ENCODE measurements around the gene CRHR1. TPM values are rescaled to one million over a fixed set of nuclear protein-coding genes. Genes with fewer than 3 reads are reported as not detected.

CRHR1 gene
- total RNA-seq, 2 donors from 2014 or later, result not detected

DNA sequence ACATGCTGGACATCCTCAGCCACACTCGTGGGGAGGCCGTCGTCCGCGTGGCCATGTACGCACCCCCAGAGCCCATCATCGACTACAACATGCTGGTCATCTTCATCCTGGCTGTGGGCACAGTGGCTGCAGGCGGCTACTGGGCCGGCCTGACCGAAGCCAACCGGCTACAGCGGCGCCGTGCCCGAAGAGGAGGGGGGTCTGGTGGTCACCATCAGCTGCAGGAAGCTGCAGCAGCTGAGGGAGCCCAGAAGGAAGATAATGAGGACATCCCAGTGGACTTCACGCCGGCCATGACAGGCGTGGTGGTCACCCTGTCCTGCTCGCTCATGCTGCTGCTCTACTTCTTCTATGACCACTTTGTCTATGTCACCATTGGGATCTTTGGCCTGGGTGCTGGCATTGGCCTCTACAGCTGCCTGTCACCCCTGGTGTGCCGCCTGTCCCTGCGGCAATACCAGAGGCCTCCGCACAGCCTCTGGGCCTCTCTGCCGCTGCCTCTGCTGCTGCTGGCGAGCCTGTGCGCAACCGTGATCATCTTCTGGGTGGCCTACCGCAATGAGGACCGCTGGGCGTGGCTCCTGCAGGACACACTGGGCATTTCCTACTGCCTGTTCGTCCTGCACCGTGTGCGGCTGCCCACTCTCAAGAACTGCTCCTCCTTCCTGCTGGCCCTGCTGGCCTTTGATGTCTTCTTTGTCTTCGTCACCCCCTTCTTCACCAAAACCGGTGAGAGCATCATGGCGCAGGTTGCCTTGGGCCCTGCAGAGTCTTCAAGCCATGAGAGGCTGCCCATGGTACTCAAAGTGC is 61.5 kb downstream of the CRHR1 start:
- H3K4me1 ChIP-seq (ENCODE audit: control insufficient read depth in 1 of 2, low read depth in 2 of 2), result no peaks in the 10 kb centered on the region
- DNase-seq (ENCODE audit: low spot score) (no peak), ATAC-seq (ENCODE audit: insufficient number of reproducible peaks, low FRiP score, low read depth) (no peak)
- H3K4me3 ChIP-seq, result no peak overlapping the region
- no peaks in the 10 kb centered on the region for H3K9me3 ChIP-seq
- H3K27ac ChIP-seq, result no peak overlapping the region
- H3K36me3 ChIP-seq, result no peaks in the 10 kb centered on the region
- TF ChIP-seq, protein P1, sequence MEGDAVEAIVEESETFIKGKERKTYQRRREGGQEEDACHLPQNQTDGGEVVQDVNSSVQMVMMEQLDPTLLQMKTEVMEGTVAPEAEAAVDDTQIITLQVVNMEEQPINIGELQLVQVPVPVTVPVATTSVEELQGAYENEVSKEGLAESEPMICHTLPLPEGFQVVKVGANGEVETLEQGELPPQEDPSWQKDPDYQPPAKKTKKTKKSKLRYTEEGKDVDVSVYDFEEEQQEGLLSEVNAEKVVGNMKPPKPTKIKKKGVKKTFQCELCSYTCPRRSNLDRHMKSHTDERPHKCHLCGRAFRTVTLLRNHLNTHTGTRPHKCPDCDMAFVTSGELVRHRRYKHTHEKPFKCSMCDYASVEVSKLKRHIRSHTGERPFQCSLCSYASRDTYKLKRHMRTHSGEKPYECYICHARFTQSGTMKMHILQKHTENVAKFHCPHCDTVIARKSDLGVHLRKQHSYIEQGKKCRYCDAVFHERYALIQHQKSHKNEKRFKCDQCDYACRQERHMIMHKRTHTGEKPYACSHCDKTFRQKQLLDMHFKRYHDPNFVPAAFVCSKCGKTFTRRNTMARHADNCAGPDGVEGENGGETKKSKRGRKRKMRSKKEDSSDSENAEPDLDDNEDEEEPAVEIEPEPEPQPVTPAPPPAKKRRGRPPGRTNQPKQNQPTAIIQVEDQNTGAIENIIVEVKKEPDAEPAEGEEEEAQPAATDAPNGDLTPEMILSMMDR (IDR thresholded peaks at IDR 0.05), result no peak
- H3K27me3 ChIP-seq (replicated peaks; ENCODE audit: insufficient read depth), result no peaks in the 10 kb centered on the region

DNA sequence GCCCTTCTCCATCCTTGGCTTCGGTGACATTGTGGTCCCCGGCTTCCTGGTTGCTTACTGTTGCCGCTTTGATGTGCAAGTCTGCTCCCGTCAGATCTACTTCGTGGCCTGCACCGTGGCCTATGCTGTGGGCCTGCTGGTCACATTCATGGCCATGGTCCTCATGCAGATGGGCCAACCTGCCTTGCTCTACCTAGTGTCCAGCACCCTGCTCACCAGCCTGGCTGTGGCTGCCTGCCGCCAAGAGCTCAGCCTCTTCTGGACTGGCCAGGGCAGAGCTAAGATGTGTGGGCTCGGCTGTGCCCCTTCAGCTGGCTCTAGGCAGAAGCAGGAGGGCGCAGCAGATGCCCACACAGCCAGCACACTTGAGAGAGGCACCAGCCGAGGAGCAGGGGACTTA is 62.1 kb downstream of the CRHR1 start:
- Histone ChIP-seq H3K9me3 (no peaks in the 10 kb centered on the region), H3K27me3 (replicated peaks; ENCODE audit: insufficient read depth) (no peaks in the 10 kb centered on the region), H3K4me1 (ENCODE audit: control insufficient read depth in 1 of 2, low read depth in 2 of 2) (no peaks in the 10 kb centered on the region), H3K4me3 (no peak overlapping the region), H3K36me3 (no peaks in the 10 kb centered on the region), H3K27ac (no peak overlapping the region)
- TF ChIP-seq, protein P1 (IDR thresholded peaks at IDR 0.05), result no peak
- ATAC-seq (ENCODE audit: insufficient number of reproducible peaks, low FRiP score, low read depth), result no peak
- no peak for DNase-seq (ENCODE audit: low spot score)

DNA sequence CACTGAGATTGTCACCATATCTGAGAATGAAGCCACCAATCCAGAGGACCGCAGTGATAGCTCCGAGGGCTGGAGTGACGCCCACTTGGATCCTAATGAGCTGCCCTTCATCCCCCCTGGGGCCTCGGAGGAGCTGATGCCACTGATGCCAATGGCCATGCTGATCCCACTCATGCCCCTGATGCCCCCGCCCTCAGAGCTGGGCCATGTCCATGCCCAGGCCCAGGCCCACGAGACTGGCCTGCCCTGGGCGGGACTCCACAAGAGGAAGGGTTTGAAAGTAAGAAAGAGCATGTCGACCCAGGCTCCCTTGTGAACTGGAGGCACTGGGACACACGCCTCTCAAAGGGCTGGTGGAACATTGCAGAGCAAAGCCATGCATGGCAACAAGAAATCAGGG is 62.5 kb downstream of the CRHR1 start:
- Histone ChIP-seq H3K36me3 (no peaks in the 10 kb centered on the region), H3K27ac (no peak overlapping the region), H3K4me3 (no peak overlapping the region), H3K27me3 (replicated peaks; ENCODE audit: insufficient read depth) (no peaks in the 10 kb centered on the region), H3K9me3 (no peaks in the 10 kb centered on the region), H3K4me1 (ENCODE audit: control insufficient read depth in 1 of 2, low read depth in 2 of 2) (no peaks in the 10 kb centered on the region)
- TF ChIP-seq, protein P1 (IDR thresholded peaks at IDR 0.05), result no peak
- ATAC-seq (ENCODE audit: insufficient number of reproducible peaks, low FRiP score, low read depth) (no peak), DNase-seq (ENCODE audit: low spot score) (no peak)

DNA sequence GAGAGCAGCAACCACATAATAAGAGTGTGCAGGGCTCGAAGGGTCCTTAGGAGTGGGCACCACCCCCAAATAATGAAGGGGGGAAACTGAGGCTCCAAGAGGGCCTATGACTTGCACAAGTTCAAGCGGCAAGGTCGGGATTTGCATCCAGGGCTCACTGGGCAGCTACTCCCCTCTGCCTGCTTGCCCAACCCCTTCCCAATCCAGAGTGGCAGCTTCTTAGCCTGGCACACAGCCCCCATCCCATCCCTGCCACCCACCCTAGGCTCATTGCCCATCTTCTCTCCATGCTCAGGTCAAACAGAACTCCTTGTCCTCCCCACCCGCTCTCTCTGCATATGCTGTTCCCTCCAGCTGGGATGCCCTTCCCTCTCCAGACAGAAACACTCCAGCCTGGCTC is 63.0 kb downstream of the CRHR1 start:
- Histone ChIP-seq H3K4me3 (no peak overlapping the region), H3K36me3 (no peaks in the 10 kb centered on the region), H3K27ac (no peak overlapping the region), H3K9me3 (no peaks in the 10 kb centered on the region), H3K4me1 (ENCODE audit: control insufficient read depth in 1 of 2, low read depth in 2 of 2) (no peaks in the 10 kb centered on the region), H3K27me3 (replicated peaks; ENCODE audit: insufficient read depth) (no peaks in the 10 kb centered on the region)
- no peak for ATAC-seq (ENCODE audit: insufficient number of reproducible peaks, low FRiP score, low read depth)
- no peak for DNase-seq (ENCODE audit: low spot score)
- TF ChIP-seq, protein P1 (IDR thresholded peaks at IDR 0.05), result no peak

DNA sequence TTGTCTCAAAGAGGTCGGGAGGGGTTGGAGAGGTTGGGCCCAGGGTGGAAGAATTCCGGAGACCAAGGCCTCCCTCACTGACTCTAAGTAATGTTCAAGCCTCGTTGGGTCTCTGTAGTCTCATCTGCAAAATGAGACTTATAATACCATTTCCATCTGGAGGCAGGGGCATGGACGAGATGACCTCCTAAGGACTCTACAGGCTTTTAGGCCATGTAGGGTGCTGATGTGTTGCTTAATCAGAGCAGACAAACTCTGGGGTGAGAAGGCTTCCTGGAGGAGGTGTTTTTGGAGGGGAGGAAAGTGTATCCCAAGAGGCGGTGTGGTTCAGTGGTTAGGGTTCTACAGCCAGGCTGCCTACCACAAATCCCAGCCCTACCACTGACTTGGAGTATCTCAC is 63.6 kb downstream of the CRHR1 start:
- Histone ChIP-seq H3K4me1 (ENCODE audit: control insufficient read depth in 1 of 2, low read depth in 2 of 2) (no peaks in the 10 kb centered on the region), H3K4me3 (no peak overlapping the region), H3K27me3 (replicated peaks; ENCODE audit: insufficient read depth) (no peaks in the 10 kb centered on the region), H3K36me3 (no peaks in the 10 kb centered on the region), H3K27ac (no peak overlapping the region), H3K9me3 (no peaks in the 10 kb centered on the region)
- DNase-seq (ENCODE audit: low spot score) (no peak), ATAC-seq (ENCODE audit: insufficient number of reproducible peaks, low FRiP score, low read depth) (no peak)
- TF ChIP-seq, protein P1 (IDR thresholded peaks at IDR 0.05), result no peak
